OCI-LY1 (cell line): Measurements from ENCODE around the gene IRF8.

Experiments used
- EZH2 ChIP-seq: fragments of 200-600 bp; sonication (generic), shearing (Covaris generic); IDR thresholded peaks from 2 replicates; pipeline ENCODE4 v1.8.0; 2017; ENCODE audit warnings: borderline replicate concordance, mixed run types, mild to moderate bottlenecking, antibody characterized with exemption, low read length, moderate library complexity, mixed read lengths
- TF ChIP-seq, protein P1 (sequence below): fragments of 200-600 bp; sonication (generic), shearing (Covaris generic); IDR thresholded peaks from 2 replicates; pipeline ENCODE4 v1.5.1; 2017; ENCODE audit warnings: mild to moderate bottlenecking, antibody characterized with exemption, low read length, moderate library complexity, mixed read lengths

DNA sequence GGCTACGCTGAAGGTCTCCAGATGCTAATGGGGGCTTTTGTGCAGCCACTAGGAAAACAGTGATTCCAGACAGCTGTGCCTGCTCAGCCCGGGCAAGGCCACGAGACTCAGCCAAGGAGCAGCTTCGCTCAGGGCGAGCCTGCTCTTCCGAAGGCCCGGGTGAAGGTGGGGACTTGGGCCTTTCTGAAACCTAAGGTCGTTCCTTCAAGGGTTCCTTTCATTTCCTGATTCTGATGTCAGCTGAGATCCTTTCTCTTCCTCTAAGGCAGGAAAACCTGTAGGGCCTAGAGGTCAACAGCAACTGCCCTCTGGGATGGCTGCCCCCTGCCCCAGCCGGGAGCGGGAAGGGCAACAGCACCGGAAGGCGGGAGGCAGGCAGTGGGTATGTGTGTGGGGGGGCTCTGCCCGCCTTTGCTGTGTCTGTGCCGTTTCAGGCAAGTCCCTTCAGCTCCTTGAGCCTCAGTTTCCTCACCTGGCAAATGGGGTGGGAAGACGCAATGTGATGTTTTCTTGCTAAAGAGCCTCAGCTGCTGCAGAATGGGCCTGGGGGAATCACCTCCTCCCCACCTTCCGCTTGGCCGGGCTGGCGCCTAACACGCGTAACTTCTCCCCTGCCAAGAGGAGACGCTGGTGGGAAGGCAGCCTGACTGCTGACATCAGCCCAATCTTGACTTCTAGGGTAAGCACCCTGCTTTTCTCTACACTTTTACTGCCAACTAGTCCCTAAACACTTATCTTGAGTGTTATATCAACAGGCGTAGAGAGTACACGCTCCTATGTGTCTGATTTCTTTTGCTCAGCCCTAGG, 32.8 kb downstream of the IRF8 start:
- TF ChIP-seq, protein P1, sequence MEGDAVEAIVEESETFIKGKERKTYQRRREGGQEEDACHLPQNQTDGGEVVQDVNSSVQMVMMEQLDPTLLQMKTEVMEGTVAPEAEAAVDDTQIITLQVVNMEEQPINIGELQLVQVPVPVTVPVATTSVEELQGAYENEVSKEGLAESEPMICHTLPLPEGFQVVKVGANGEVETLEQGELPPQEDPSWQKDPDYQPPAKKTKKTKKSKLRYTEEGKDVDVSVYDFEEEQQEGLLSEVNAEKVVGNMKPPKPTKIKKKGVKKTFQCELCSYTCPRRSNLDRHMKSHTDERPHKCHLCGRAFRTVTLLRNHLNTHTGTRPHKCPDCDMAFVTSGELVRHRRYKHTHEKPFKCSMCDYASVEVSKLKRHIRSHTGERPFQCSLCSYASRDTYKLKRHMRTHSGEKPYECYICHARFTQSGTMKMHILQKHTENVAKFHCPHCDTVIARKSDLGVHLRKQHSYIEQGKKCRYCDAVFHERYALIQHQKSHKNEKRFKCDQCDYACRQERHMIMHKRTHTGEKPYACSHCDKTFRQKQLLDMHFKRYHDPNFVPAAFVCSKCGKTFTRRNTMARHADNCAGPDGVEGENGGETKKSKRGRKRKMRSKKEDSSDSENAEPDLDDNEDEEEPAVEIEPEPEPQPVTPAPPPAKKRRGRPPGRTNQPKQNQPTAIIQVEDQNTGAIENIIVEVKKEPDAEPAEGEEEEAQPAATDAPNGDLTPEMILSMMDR, result no peak
- TF ChIP-seq EZH2, result no peak
